CD4-positive, alpha-beta T cell treated with Interleukin-12 subunit alpha and Interleukin-12 subunit beta, for 1 hour (primary cell): ENCODE data around the gene SURF6.
"Not testable (repeated sequence)": the region's sequence is repeated elsewhere in the genome, so short reads cannot be mapped to it uniquely, and the experiment has no call there.

Experiments
- DNase-seq: peaks from one replicate; pipeline ENCODE4 v3.0.0-alpha.2; 2020

SURF6 gene

GRCh38 chr9:133347515-133347984 lies 11.6 kb upstream of the SURF6 start:
- peak; percentile 68 for DNase-seq

GRCh38 chr9:133346021-133346785 lies 10.2 kb upstream of the SURF6 start:
- no peak for DNase-seq

GRCh38 chr9:133345596-133345995 lies 9.6 kb upstream of the SURF6 start:
- DNase-seq = no peak

GRCh38 chr9:133344979-133345378 lies 9.0 kb upstream of the SURF6 start:
- DNase-seq = no peak

GRCh38 chr9:133344071-133344470 lies 8.1 kb upstream of the SURF6 start:
- DNase-seq = no peak

GRCh38 chr9:133342570-133342969 lies 6.6 kb upstream of the SURF6 start:
- DNase-seq = no peak

GRCh38 chr9:133342069-133342406 lies 6.0 kb upstream of the SURF6 start:
- DNase-seq = no peak

- DNase-seq = no peak
Observed at GRCh38 chr9:133341369-133342068, 5.5 kb upstream of the SURF6 start.

- DNase-seq = no peak
Observed at GRCh38 chr9:133340916-133341315, 4.9 kb upstream of the SURF6 start.

- DNase-seq = no peak
Observed at GRCh38 chr9:133340256-133340655, 4.3 kb upstream of the SURF6 start.

- DNase-seq = no peak
Observed at GRCh38 chr9:133339641-133340040, 3.7 kb upstream of the SURF6 start.

- DNase-seq = not testable (repeated sequence)
Observed at GRCh38 chr9:133334888-133335287, 1.1 kb downstream of the SURF6 start.

GRCh38 chr9:133334161-133334560 lies 1.8 kb downstream of the SURF6 start:
- DNase-seq = no peak

GRCh38 chr9:133333566-133333965 lies 2.4 kb downstream of the SURF6 start:
- no peak for DNase-seq

GRCh38 chr9:133333011-133333410 lies 3.0 kb downstream of the SURF6 start:
- DNase-seq = no peak

- no peak for DNase-seq
Observed at GRCh38 chr9:133332381-133332730, 3.6 kb downstream of the SURF6 start.

GRCh38 chr9:133331641-133332380 lies 4.2 kb downstream of the SURF6 start:
- DNase-seq = no peak

GRCh38 chr9:133331221-133331620 lies 4.8 kb downstream of the SURF6 start:
- DNase-seq = no peak

GRCh38 chr9:133329306-133330156 lies 6.5 kb downstream of the SURF6 start:
- not testable (repeated sequence) for DNase-seq

- DNase-seq = no peak
Observed at GRCh38 chr9:133327834-133328484, 8.0 kb downstream of the SURF6 start.

GRCh38 chr9:133327021-133327420 lies 9.0 kb downstream of the SURF6 start:
- not testable (repeated sequence) for DNase-seq

- no peak for DNase-seq
Observed at GRCh38 chr9:133323991-133324703, 11.8 kb downstream of the SURF6 start.
